ENCODE measurements around the gene HACL1.
A peak's percentile ranks its signal among the peaks of the same experiment; 100 is the strongest.

DNA sequence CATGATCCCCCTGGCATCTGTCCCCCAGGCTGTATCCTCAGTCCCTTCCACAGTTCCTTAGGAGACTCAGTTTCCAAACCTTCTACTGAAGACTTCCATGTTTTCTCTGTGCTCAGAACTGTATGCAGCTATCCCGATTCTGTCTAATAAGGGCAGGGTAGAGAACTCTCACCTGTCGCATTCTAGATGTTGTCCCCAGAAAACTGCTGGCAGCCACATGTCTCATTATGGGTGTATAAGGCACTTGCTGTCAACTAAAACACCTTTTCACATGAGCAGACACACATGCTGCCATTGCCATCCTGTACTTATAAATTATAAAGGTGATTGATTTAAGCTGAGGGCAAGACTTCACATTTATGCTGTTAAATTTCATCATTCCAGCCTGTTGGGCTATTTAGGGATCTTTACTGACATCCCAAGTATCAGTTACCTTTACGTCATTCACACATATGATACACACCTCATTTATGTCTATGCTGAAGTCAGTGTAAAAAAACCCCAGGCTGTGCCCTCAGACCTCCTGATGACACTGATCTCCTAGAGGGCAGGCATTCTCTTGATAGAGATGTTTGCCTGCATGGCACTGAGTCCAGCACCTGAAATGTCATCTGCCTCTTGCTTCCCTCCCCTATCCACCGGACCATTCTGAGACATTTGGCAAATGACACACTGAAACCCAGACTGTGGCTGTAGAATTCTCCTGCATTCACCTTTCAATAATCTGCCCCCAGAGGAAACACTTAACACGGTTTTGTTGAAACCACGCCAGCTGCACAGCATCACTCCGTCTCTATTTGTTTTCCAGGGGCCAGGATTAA is 36.0 kb upstream of the HACL1 start:
- TF ChIP-seq EGR1 (IDR thresholded peaks at IDR 0.05; ENCODE audit: borderline replicate concordance in 1 of 2, low read depth in 2 of 2, low read length in 2 of 2) (no peak), MAX (IDR thresholded peaks at IDR 0.05; ENCODE audit: low read depth, low read length) (no peak), BHLHE40 (IDR thresholded peaks at IDR 0.05; ENCODE audit: borderline replicate concordance in 1 of 2, low read depth in 2 of 2, low read length in 1 of 2) (peak in 1 of 2 experiments; percentile 18; a peak in 1 of 4 replicates), RAD21 (IDR thresholded peaks at IDR 0.05; ENCODE audit: insufficient read depth, low read depth, low read length) (0 out of 2 replicates have a peak, but pooled peaks have one; percentile 6), FOXM1 (IDR thresholded peaks at IDR 0.05; ENCODE audit: low read depth, low read length) (0 out of 2 replicates have a peak, but pooled peaks have one; percentile 40)
- TF ChIP-seq, protein P1, sequence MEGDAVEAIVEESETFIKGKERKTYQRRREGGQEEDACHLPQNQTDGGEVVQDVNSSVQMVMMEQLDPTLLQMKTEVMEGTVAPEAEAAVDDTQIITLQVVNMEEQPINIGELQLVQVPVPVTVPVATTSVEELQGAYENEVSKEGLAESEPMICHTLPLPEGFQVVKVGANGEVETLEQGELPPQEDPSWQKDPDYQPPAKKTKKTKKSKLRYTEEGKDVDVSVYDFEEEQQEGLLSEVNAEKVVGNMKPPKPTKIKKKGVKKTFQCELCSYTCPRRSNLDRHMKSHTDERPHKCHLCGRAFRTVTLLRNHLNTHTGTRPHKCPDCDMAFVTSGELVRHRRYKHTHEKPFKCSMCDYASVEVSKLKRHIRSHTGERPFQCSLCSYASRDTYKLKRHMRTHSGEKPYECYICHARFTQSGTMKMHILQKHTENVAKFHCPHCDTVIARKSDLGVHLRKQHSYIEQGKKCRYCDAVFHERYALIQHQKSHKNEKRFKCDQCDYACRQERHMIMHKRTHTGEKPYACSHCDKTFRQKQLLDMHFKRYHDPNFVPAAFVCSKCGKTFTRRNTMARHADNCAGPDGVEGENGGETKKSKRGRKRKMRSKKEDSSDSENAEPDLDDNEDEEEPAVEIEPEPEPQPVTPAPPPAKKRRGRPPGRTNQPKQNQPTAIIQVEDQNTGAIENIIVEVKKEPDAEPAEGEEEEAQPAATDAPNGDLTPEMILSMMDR (IDR thresholded peaks at IDR 0.05 in 2 of 3, conservative IDR thresholded peaks at IDR 0.05 in 1 of 3; ENCODE audit: control insufficient read depth in 2 of 3, extremely low read depth in 1 of 3, insufficient read depth in 1 of 3, low read depth in 3 of 3, low read length in 3 of 3): no peak

Data from GM12878 (cell line).